Measurements from ENCODE around the gene NDFIP1. TPM values are rescaled to one million over a fixed set of nuclear protein-coding genes. Genes with fewer than 3 reads are reported as not detected.

NDFIP1 gene
- total RNA-seq, 1 experiment from 2014 or later = 26.6 TPM

DNA sequence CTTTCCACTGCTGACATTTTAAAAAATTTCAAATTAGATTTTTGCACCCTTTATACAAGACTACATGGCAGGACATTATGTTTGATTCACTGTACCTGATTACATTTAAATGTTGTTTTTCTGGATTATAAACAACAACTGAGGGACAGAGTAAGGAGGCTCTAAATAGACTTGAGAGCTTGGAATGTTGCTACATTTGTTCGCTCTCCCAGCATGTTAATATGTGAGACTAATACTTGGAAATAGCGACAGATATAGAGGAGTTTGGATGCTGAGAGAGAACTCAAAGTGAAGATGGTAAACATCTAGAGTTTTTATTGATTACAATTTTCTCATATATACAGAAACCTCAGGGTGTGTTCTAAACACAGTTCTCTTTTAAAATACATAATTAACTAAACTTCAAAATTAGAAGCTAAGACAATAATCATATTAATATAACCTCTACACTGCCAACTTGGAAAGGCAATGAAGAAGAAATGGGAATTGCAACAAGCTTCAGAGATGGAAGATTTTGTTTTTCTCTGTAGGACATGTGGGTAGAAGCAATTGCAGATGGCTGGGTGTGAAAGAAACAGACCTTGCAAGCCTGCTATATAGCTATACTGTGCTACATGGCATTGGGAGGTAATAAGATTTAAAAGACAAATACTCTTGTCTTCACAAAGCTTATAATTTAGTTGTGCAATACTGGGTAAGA lies 1.4 kb upstream of the NDFIP1 start:
- Histone ChIP-seq H3K23me2 (ENCODE audit: insufficient read length, low read depth, low read length, poor library complexity, severe bottlenecking) (peaks cover 10% of the 10 kb centered on the region), H2BK5ac (ENCODE audit: insufficient read length, low read length) (no peak overlapping the region), H3K4me2 (ENCODE audit: insufficient read depth, insufficient read length, low read length) (no peak overlapping the region), H3K27me3 (ENCODE audit: insufficient read depth, low read length) (no peaks in the 10 kb centered on the region), H2BK15ac (ENCODE audit: low read depth, low read length) (no peak overlapping the region), H2AK5ac (ENCODE audit: insufficient read length, low read length) (no peak overlapping the region), H3K79me2 (ENCODE audit: insufficient read depth, low read length) (peaks cover 8% of the 10 kb centered on the region; the same call in 1 of the 2 replicates), H4K5ac (ENCODE audit: insufficient read length, low read depth, low read length) (no peak overlapping the region), H3T11ph (ENCODE audit: low read length) (no peak overlapping the region), H3K9me3 (ENCODE audit: control insufficient read depth, low read depth, low read length) (no peaks in the 10 kb centered on the region), H2AFZ (ENCODE audit: low read length) (no peak overlapping the region), H3K4me1 (ENCODE audit: insufficient read depth, low read length) (no peaks in the 10 kb centered on the region; the same call in 1 of the 2 replicates), H4K91ac (ENCODE audit: insufficient read length, low read depth, low read length) (no peak overlapping the region), H2BK12ac (ENCODE audit: insufficient read length, low read depth, low read length) (no peak overlapping the region), H3K79me1 (ENCODE audit: insufficient read depth, low read depth, low read length, poor library complexity, severe bottlenecking) (no peaks in the 10 kb centered on the region), H3K4ac (ENCODE audit: low read depth, low read length) (no peak overlapping the region), H3K27ac (ENCODE audit: insufficient read length, low read depth, low read length) (no peak overlapping the region), H2BK120ac (ENCODE audit: low read depth, low read length, poor library complexity, severe bottlenecking) (no peak overlapping the region), H3K14ac (ENCODE audit: insufficient read depth, low read length) (no peak overlapping the region), H3K9ac (ENCODE audit: extremely low read depth, insufficient read length, low read length) (no peak overlapping the region), H4K8ac (replicated peaks; ENCODE audit: insufficient read length, low read depth, low read length) (no peak overlapping the region), H4K20me1 (ENCODE audit: control insufficient read depth, insufficient read depth, insufficient read length) (no peaks in the 10 kb centered on the region), H3K56ac (ENCODE audit: insufficient read length, low read depth, low read length) (no peak overlapping the region), H2BK20ac (ENCODE audit: low read depth, low read length, poor library complexity, severe bottlenecking) (no peak overlapping the region), H3K23ac (ENCODE audit: insufficient read length, low read depth, low read length) (no peak overlapping the region), H3K18ac (ENCODE audit: insufficient read length, low read depth, low read length) (no peak overlapping the region)
- no peak for DNase-seq
- TF ChIP-seq, protein P1, sequence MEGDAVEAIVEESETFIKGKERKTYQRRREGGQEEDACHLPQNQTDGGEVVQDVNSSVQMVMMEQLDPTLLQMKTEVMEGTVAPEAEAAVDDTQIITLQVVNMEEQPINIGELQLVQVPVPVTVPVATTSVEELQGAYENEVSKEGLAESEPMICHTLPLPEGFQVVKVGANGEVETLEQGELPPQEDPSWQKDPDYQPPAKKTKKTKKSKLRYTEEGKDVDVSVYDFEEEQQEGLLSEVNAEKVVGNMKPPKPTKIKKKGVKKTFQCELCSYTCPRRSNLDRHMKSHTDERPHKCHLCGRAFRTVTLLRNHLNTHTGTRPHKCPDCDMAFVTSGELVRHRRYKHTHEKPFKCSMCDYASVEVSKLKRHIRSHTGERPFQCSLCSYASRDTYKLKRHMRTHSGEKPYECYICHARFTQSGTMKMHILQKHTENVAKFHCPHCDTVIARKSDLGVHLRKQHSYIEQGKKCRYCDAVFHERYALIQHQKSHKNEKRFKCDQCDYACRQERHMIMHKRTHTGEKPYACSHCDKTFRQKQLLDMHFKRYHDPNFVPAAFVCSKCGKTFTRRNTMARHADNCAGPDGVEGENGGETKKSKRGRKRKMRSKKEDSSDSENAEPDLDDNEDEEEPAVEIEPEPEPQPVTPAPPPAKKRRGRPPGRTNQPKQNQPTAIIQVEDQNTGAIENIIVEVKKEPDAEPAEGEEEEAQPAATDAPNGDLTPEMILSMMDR (conservative IDR thresholded peaks at IDR 0.05) = no peak
- no CpG with 5 or more reads among the region's 2 CpGs for WGBS (ENCODE audit: extremely low coverage, insufficient read length, low lambda C conversion rate)
- H3K27me3 Mint-ChIP-seq (ENCODE audit: low read depth) = peaks cover 25% of the 10 kb centered on the region
- H3K4me1 Mint-ChIP-seq = peaks cover 19% of the 10 kb centered on the region in 2 experiments
- no peak overlapping the region for H3K27ac Mint-ChIP-seq
- peaks cover 0 to 2% of the 10 kb centered on the region in 2 experiments; a peak in 1 of 5 replicates for H3K9me3 Mint-ChIP-seq
- H3K36me3 Mint-ChIP-seq (ENCODE audit: insufficient read depth in 1 of 3, low read depth in 3 of 3) = peaks cover 3 to 8% (median 4%) of the 10 kb centered on the region in 3 experiments; a peak in 3 of 7 replicates
- no peak overlapping the region for H3K4me3 Mint-ChIP-seq

Data from H9 (cell line).